Skeletal muscle tissue (tissue), 4 donors: ENCODE data around the gene KCNQ4. TPM values are rescaled to one million over a fixed set of nuclear protein-coding genes. Genes with fewer than 3 reads are reported as not detected.

ENCODE experiments used
- H3K27ac ChIP-seq: one replicate; pipeline ENCODE4 v1.7.0; 2013; ENCODE audit warnings: mild to moderate bottlenecking, low read depth, low read length, inconsistent platforms
- H3K27me3 ChIP-seq, 3 donors: one replicate each; pipeline ENCODE4 v1.7.0; 2013; ENCODE audit warnings: low read length in 3 of 3; ENCODE audit not compliant: control insufficient read depth in 3 of 3, insufficient read depth in 3 of 3
- H3K36me3 ChIP-seq, 3 donors: one replicate each; pipeline ENCODE4 v1.7.0; 2013; ENCODE audit warnings: low read length in 3 of 3; ENCODE audit not compliant: control insufficient read depth in 3 of 3, insufficient read depth in 3 of 3
- H3K4me1 ChIP-seq, 3 donors: one replicate each; pipeline ENCODE4 v1.7.0; 2013; ENCODE audit warnings: low read length in 3 of 3, mild to moderate bottlenecking in 3 of 3; ENCODE audit not compliant: control insufficient read depth in 3 of 3, insufficient read depth in 3 of 3
- H3K4me3 ChIP-seq, 3 donors: one replicate each; pipeline ENCODE4 v1.7.0; 2013; ENCODE audit warnings: low read length in 3 of 3
- H3K9ac ChIP-seq, 3 donors: one replicate each; pipeline ENCODE4 v1.7.0; 2013; ENCODE audit warnings: low read length in 3 of 3, mild to moderate bottlenecking in 3 of 3, moderate library complexity in 2 of 3, low read depth in 1 of 3
- H3K9me3 ChIP-seq, 3 donors: one replicate each; pipeline ENCODE4 v1.7.0; 2013; ENCODE audit warnings: low read length in 3 of 3; ENCODE audit not compliant: control insufficient read depth in 3 of 3
- total RNA-seq: library from RNA; depleted of rRNA; stranded (reverse); fragments of >200 nt; gene quantifications from one replicate; pipeline ENCODE4 v1.2.3, GENCODE V29; 2014
- donor health status: Osteomylitis.

KCNQ4 gene
- total RNA-seq, 1 donor from 2014 or later: 4.2 TPM

DNA sequence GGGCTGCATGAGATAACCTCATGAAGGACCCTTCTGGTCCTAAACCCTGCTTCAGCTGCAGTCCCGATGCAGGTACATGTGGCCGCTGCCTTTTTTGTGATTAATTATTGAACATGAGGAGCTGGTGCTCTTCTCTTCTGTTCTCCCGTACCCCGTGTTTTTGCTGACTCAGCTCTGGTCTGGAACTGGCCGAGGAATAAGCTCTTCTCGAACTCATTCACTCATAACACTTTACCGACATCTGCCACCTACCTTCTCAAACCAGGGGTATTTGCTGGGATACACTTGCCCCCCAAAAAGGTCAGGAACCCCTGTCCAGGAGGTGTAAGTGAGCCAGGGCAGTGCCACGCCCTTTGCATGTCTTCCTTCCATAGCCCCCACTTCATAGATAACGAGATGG is 31.8 kb downstream of the KCNQ4 start:
- no peak overlapping the region for H3K9ac ChIP-seq
- no peaks in the 10 kb centered on the region for H3K27me3 ChIP-seq
- no peak overlapping the region for H3K27ac ChIP-seq
- H3K4me3 ChIP-seq: no peak overlapping the region
- H3K36me3 ChIP-seq: peaks cover 0 to 12% (median 3%) of the 10 kb centered on the region in 3 donors
- H3K9me3 ChIP-seq: no peaks in the 10 kb centered on the region
- H3K4me1 ChIP-seq: peaks cover 0 to 4% (median 2%) of the 10 kb centered on the region in 3 donors

DNA sequence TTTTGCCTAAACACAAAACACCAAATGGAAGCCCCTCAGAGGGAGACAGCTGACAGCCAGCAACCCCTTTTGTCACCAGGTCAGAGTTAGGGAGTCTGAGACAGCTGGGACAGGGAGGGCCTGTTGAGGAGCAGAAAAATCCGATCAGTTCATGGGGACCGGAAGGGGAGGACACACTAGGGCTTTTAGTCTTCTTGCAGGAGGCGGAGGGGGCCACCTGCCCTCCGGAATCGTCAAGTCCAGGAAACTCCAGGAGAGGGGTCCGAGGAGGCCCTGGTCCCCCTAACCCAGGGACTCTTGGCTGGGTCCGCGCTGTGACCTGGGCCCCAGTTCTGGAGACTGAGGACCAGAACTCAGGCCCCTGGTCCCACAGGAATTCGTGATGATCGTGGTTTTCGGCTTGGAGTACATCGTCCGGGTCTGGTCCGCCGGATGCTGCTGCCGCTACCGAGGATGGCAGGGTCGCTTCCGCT is 34.2 kb downstream of the KCNQ4 start:
- Histone ChIP-seq H3K9ac (no peak overlapping the region), H3K27ac (no peak overlapping the region), H3K4me1 (peaks cover 4 to 9% (median 7%) of the 10 kb centered on the region in 3 donors), H3K9me3 (no peaks in the 10 kb centered on the region), H3K36me3 (peaks cover 0 to 17% (median 3%) of the 10 kb centered on the region in 3 donors), H3K4me3 (no peak overlapping the region), H3K27me3 (no peaks in the 10 kb centered on the region)

DNA sequence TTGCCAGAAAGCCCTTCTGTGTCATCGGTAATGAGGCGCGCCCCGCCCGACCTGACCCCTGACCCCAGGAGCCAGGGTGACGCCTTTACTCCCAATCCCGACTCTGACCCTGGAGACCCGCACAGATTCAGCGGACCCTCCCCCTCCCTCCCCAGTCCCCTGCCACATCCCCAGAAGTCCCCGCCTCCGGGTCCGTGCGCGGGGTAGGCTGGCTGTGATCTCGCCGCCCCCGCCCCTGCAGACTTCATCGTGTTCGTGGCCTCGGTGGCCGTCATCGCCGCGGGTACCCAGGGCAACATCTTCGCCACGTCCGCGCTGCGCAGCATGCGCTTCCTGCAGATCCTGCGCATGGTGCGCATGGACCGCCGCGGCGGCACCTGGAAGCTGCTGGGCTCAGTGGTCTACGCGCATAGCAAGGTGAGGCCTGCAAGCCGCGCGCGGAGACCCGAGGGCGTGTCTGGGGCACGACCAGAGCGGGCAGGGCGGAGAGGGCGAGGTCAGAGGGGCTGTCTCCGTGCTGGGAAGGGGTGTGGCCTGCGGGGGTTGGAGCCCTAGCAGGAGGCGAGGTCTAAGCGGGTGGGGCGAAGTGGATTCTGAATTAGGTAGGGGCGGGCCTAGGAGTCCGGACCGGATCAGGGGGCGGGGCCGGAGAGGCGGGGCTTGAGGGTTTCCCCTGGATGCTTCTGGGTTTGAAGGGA is 34.8 kb downstream of the KCNQ4 start:
- Histone ChIP-seq H3K27me3 (no peaks in the 10 kb centered on the region), H3K9ac (no peak overlapping the region), H3K4me1 (peaks cover 4 to 9% (median 7%) of the 10 kb centered on the region in 3 donors), H3K36me3 (peaks cover 0 to 17% (median 3%) of the 10 kb centered on the region in 3 donors), H3K27ac (no peak overlapping the region), H3K4me3 (peak overlapping the region in 1 of 3 donors; percentile 32), H3K9me3 (no peaks in the 10 kb centered on the region)

DNA sequence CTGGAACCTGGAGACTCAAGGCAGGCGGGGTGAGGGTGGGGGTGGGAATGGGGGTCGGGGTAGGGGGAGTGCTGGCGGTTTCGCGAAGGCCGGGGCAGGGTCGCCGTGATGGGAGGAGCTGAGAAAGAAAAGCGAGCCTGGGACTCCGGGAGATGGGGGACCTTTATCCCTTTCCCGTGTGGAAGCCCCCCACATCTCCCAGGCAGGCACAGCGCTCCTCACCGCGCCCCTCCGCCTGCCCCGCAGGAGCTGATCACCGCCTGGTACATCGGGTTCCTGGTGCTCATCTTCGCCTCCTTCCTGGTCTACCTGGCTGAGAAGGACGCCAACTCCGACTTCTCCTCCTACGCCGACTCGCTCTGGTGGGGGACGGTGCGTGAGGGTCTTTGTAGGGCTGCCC is 35.5 kb downstream of the KCNQ4 start:
- H3K9me3 ChIP-seq: no peaks in the 10 kb centered on the region
- no peak overlapping the region for H3K27ac ChIP-seq
- H3K27me3 ChIP-seq: no peaks in the 10 kb centered on the region
- peaks cover 0 to 20% (median 3%) of the 10 kb centered on the region in 3 donors for H3K36me3 ChIP-seq
- H3K9ac ChIP-seq: no peak overlapping the region
- no peak overlapping the region for H3K4me3 ChIP-seq
- peaks cover 4 to 9% (median 7%) of the 10 kb centered on the region in 3 donors for H3K4me1 ChIP-seq

DNA sequence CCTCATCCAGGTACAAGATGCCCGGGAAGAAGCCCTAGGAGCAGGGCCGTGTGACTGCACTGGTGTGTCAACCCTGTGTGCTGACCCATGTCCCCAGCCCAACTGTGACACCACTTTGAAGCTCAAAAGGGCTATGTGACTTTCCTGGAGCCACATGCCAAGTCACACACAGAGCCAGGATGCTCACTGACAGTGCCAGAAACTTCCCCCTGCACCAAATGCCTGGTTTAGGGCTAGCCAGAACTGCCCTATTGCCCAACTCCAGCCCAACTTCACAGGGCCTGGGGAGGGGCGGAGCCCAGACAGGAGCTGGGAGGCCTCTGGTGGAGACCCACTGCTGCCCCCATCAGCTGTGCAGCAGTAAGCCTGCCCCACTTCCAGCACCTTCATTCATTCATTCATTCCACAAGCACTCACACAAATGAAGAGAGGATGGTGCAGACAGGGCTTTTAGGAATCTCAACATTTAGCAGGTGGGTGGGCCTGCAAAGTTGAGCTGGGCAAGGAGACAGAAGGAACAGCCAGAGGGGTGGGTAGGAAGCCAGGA is 36.7 kb downstream of the KCNQ4 start:
- Histone ChIP-seq H3K4me3 (no peak overlapping the region), H3K4me1 (peaks cover 4 to 9% (median 7%) of the 10 kb centered on the region in 3 donors), H3K27me3 (no peaks in the 10 kb centered on the region), H3K36me3 (peaks cover 0 to 20% (median 3%) of the 10 kb centered on the region in 3 donors), H3K9me3 (no peaks in the 10 kb centered on the region), H3K27ac (no peak overlapping the region), H3K9ac (no peak overlapping the region)

DNA sequence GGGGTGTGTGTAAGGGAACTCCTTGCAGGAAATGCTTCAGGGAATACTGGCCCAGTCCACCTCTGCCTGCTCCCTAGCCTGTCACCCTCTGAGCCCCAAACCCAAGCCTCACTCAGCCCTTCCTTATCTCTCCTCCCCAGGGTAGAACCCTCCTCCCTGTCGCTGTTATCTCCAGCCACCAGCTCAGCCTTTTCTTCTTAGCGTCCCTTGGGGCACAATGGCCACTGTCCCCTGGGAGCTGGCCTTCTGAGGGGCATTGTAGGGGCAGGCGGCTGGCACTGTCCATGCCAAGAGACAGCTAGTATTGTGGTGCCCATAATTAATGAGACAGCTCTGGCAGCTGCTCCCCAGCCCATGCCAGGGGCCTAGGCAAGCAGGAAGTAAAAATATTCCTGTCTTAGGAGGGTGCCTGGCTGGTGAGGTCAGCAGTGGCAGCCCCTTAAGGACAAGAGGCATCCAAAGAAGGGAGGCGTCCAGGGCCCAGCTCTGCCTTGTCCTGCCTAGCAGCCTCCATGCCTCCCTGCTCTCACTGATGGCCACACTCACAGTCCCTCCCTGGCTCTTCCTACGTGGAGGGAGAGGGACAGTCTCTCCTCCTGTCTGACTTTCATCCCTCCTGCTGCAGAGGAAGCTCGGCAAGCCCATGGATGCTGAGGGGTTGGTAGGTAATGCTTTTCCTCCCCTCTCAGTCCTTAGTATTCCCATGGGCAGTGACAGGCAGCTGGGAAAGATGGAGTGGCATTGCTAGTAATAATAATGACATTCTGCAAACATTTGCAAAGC is 37.5 kb downstream of the KCNQ4 start:
- Histone ChIP-seq H3K4me3 (no peak overlapping the region), H3K27ac (no peak overlapping the region), H3K36me3 (peaks cover 0 to 20% (median 3%) of the 10 kb centered on the region in 3 donors), H3K9me3 (no peaks in the 10 kb centered on the region), H3K9ac (peak overlapping the region in 1 of 3 donors; percentile 57), H3K27me3 (no peaks in the 10 kb centered on the region), H3K4me1 (peaks cover 4 to 9% (median 7%) of the 10 kb centered on the region in 3 donors)

DNA sequence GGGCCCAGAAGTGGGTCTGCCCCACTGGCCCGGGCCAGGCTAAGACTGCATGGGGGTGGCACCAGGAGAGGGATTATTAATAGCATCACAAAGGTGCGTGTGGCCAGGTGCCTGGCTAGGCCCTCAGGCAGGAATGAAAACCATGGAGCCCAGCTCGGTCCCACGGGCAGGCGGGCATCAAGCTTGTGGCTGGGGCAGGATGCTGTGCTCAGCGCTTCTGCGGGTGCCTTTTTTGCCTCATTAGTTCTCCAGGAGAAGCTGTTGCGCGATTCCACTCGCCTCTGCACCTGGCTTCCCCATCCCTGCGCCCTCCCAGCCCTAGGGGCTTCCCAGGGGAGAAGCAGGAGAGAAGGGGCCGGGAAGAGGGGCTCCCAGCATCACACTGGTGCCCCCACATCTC is 39.3 kb downstream of the KCNQ4 start:
- Histone ChIP-seq H3K9me3 (no peaks in the 10 kb centered on the region), H3K27ac (no peak overlapping the region), H3K27me3 (no peaks in the 10 kb centered on the region), H3K4me3 (no peak overlapping the region), H3K36me3 (peaks cover 0 to 20% (median 3%) of the 10 kb centered on the region in 3 donors), H3K9ac (no peak overlapping the region), H3K4me1 (peaks cover 4 to 9% (median 7%) of the 10 kb centered on the region in 3 donors)

DNA sequence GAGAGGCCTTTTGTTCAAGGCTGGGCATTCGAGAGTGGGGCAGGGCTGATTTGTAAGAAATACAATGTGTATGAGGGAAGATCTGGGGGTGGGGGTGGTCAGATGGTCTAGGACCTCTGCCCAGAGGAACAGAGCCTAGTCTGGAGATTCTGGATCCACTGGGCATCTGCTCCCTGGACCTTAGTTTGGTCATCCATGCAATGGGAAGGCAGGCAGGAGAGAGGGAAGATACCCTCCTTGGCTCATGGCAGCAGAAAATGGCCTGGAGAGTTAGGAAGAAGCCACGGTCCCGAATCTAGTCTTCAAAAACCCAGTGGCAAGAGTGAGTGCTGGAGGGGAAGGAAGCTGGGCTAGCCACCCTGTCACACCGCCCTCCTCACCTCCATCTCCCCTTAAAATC is 39.8 kb downstream of the KCNQ4 start:
- Histone ChIP-seq H3K9ac (no peak overlapping the region), H3K9me3 (no peaks in the 10 kb centered on the region), H3K27ac (no peak overlapping the region), H3K4me1 (peaks cover 3 to 9% (median 7%) of the 10 kb centered on the region in 3 donors), H3K4me3 (no peak overlapping the region), H3K27me3 (no peaks in the 10 kb centered on the region), H3K36me3 (peaks cover 0 to 19% (median 3%) of the 10 kb centered on the region in 3 donors)

DNA sequence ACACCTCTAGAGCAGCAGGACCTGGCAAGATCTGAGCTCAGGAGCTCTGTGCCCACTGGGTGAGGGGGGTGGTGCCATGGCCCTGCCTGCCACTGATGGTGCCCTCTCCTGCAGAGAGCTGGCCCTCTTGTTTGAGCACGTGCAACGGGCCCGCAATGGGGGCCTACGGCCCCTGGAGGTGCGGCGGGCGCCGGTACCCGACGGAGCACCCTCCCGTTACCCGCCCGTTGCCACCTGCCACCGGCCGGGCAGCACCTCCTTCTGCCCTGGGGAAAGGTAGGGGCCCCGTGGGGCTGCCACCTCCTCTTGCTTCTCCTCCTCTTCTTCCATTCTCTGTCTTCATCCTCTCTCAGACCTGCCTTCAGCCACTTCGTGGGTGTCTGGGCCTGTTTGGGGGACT is 40.4 kb downstream of the KCNQ4 start:
- Histone ChIP-seq H3K4me3 (no peak overlapping the region), H3K9ac (no peak overlapping the region), H3K27ac (no peak overlapping the region), H3K27me3 (no peaks in the 10 kb centered on the region), H3K36me3 (peaks cover 0 to 17% (median 3%) of the 10 kb centered on the region in 3 donors), H3K4me1 (peaks cover 0 to 9% (median 7%) of the 10 kb centered on the region in 3 donors), H3K9me3 (no peaks in the 10 kb centered on the region)
